SHP77 (cell line): ENCODE data around the gene DIAPH3.
"Not testable (repeated sequence)": the region's sequence is repeated elsewhere in the genome, so short reads cannot be mapped to it uniquely, and the experiment has no call there.

Experiments used
- DNase-seq, 2 experiments: peaks; one replicate each; lab custom pipeline; 2025; lab: John Stamatoyannopoulos, UW

Gene DIAPH3

GRCh38 chr13:60093425-60094019 lies 70.2 kb downstream of the DIAPH3 start:
- no peak for DNase-seq

GRCh38 chr13:60091573-60091972 lies 72.2 kb downstream of the DIAPH3 start:
- no peak for DNase-seq

- no peak for DNase-seq
Measured at GRCh38 chr13:60090574-60090973, 73.2 kb downstream of the DIAPH3 start.

GRCh38 chr13:60083780-60084179 lies 79.9 kb downstream of the DIAPH3 start:
- not testable (repeated sequence) for DNase-seq

- no peak for DNase-seq
Measured at GRCh38 chr13:60080850-60081249, 82.9 kb downstream of the DIAPH3 start.

GRCh38 chr13:60078226-60078625 lies 85.5 kb downstream of the DIAPH3 start:
- DNase-seq = no peak

- DNase-seq = no peak
Measured at GRCh38 chr13:60075850-60076249, 87.9 kb downstream of the DIAPH3 start.

GRCh38 chr13:60074397-60074796 lies 89.3 kb downstream of the DIAPH3 start:
- no peak for DNase-seq

GRCh38 chr13:60066226-60066625 lies 97.5 kb downstream of the DIAPH3 start:
- no peak for DNase-seq

- no peak for DNase-seq
Measured at GRCh38 chr13:60062502-60062901, 101.2 kb downstream of the DIAPH3 start.

- DNase-seq = no peak
Measured at GRCh38 chr13:60061737-60062136, 102.0 kb downstream of the DIAPH3 start.

GRCh38 chr13:60051754-60052285 lies 111.9 kb downstream of the DIAPH3 start:
- DNase-seq = no peak

GRCh38 chr13:60048353-60048752 lies 115.4 kb downstream of the DIAPH3 start:
- DNase-seq = not testable (repeated sequence)

- DNase-seq = no peak
Measured at GRCh38 chr13:60047918-60048317, 115.8 kb downstream of the DIAPH3 start.

GRCh38 chr13:60044321-60044720 lies 119.4 kb downstream of the DIAPH3 start:
- DNase-seq = no peak

- no peak for DNase-seq
Measured at GRCh38 chr13:60043262-60043661, 120.5 kb downstream of the DIAPH3 start.

- not testable (repeated sequence) for DNase-seq
Measured at GRCh38 chr13:60040668-60041067, 123.1 kb downstream of the DIAPH3 start.

- DNase-seq = no peak
Measured at GRCh38 chr13:60035874-60036273, 127.9 kb downstream of the DIAPH3 start.

- no peak for DNase-seq
Measured at GRCh38 chr13:60032851-60033250, 130.9 kb downstream of the DIAPH3 start.

GRCh38 chr13:60028021-60028420 lies 135.7 kb downstream of the DIAPH3 start:
- no peak for DNase-seq

- no peak for DNase-seq
Measured at GRCh38 chr13:60026286-60026685, 137.4 kb downstream of the DIAPH3 start.

- no peak for DNase-seq
Measured at GRCh38 chr13:60020288-60020687, 143.4 kb downstream of the DIAPH3 start.

GRCh38 chr13:60019119-60019993 lies 144.4 kb downstream of the DIAPH3 start:
- DNase-seq = no peak
